H9 (cell line): ENCODE data around the gene IFT25. TPM values are rescaled to one million over a fixed set of nuclear protein-coding genes. Genes with fewer than 3 reads are reported as not detected.

Source experiments
- DNase-seq: peaks from one replicate; pipeline ENCODE4 v3.0.0-alpha.2; 2017
- H2AFZ ChIP-seq: one replicate; pipeline ENCODE4 v1.6.1; 2013; ENCODE audit warnings: mild to moderate bottlenecking, low read length, control low read depth, moderate library complexity
- H2AK5ac ChIP-seq: 2 replicates; pipeline ENCODE4 v1.6.1; 2013; ENCODE audit warnings: low read length, control low read depth, mixed read lengths; ENCODE audit not compliant: insufficient read length
- H2BK120ac ChIP-seq: one replicate; pipeline ENCODE4 v1.6.1; 2013; ENCODE audit warnings: low read depth, mild to moderate bottlenecking, low read length, control low read depth, inconsistent platforms; ENCODE audit not compliant: poor library complexity, severe bottlenecking
- H2BK12ac ChIP-seq: 2 replicates; pipeline ENCODE4 v1.6.1; 2013; ENCODE audit warnings: low read length, control low read depth, mixed read lengths, low read depth; ENCODE audit not compliant: insufficient read length
- H2BK15ac ChIP-seq: 2 replicates; pipeline ENCODE4 v1.6.1; 2013; ENCODE audit warnings: low read depth, low read length, control low read depth
- H2BK20ac ChIP-seq: one replicate; pipeline ENCODE4 v1.6.1; 2013; ENCODE audit warnings: low read depth, mild to moderate bottlenecking, low read length, control low read depth, inconsistent platforms; ENCODE audit not compliant: poor library complexity, severe bottlenecking
- H2BK5ac ChIP-seq: 2 replicates; pipeline ENCODE4 v1.6.1; 2013; ENCODE audit warnings: low read length, control low read depth, mixed read lengths; ENCODE audit not compliant: insufficient read length
- H3K14ac ChIP-seq: 2 replicates; pipeline ENCODE4 v1.6.1; 2013; ENCODE audit warnings: low read length, control low read depth; ENCODE audit not compliant: insufficient read depth
- H3K18ac ChIP-seq: 2 replicates; pipeline ENCODE4 v1.6.1; 2013; ENCODE audit warnings: low read depth, mild to moderate bottlenecking, mixed read lengths, low read length, control low read depth; ENCODE audit not compliant: insufficient read length
- H3K23ac ChIP-seq: 2 replicates; pipeline ENCODE4 v1.6.1; 2013; ENCODE audit warnings: low read length, control low read depth, mixed read lengths, low read depth; ENCODE audit not compliant: insufficient read length
- H3K23me2 ChIP-seq: 2 replicates; pipeline ENCODE4 v1.6.1; 2013; ENCODE audit warnings: low read depth, mild to moderate bottlenecking, mixed read lengths, low read length, control low read depth; ENCODE audit not compliant: insufficient read length, poor library complexity, severe bottlenecking
- H3K27ac ChIP-seq: 2 replicates; pipeline ENCODE4 v1.5.1; 2013; ENCODE audit warnings: low read length, control low read depth, mixed read lengths, low read depth; ENCODE audit not compliant: insufficient read length
- H3K27me3 ChIP-seq: 2 replicates; pipeline ENCODE4 v1.6.1; 2013; ENCODE audit warnings: low read length, control low read depth, inconsistent platforms; ENCODE audit not compliant: insufficient read depth
- H3K4ac ChIP-seq: 2 replicates; pipeline ENCODE4 v1.6.1; 2013; ENCODE audit warnings: low read depth, mild to moderate bottlenecking, control low read depth, inconsistent platforms, low read length, moderate library complexity
- H3K4me1 ChIP-seq: 2 replicates; pipeline ENCODE4 v1.6.1; 2013; ENCODE audit warnings: low read length, control low read depth, inconsistent platforms; ENCODE audit not compliant: insufficient read depth
- H3K4me2 ChIP-seq: 2 replicates; pipeline ENCODE4 v1.6.1; 2013; ENCODE audit warnings: low read length, control low read depth, mixed read lengths; ENCODE audit not compliant: insufficient read length, insufficient read depth
- H3K56ac ChIP-seq: 2 replicates; pipeline ENCODE4 v1.6.1; 2013; ENCODE audit warnings: low read depth, mild to moderate bottlenecking, mixed read lengths, low read length, control low read depth; ENCODE audit not compliant: insufficient read length
- H3K79me1 ChIP-seq: 2 replicates; pipeline ENCODE4 v1.6.1; 2013; ENCODE audit warnings: low read depth, mild to moderate bottlenecking, moderate library complexity, low read length, control low read depth, inconsistent platforms; ENCODE audit not compliant: insufficient read depth, poor library complexity, severe bottlenecking
- H3K79me2 ChIP-seq: 2 replicates; pipeline ENCODE4 v1.6.1; 2013; ENCODE audit warnings: low read length, control low read depth, inconsistent platforms; ENCODE audit not compliant: insufficient read depth
- H3K9ac ChIP-seq: 2 replicates; pipeline ENCODE4 v1.6.1; 2013; ENCODE audit warnings: low read length, control low read depth, mixed read lengths; ENCODE audit not compliant: insufficient read length; ENCODE audit errors: extremely low read depth
- H3K9me3 ChIP-seq: one replicate; pipeline ENCODE4 v1.6.1; 2013; ENCODE audit warnings: low read depth, low read length, inconsistent platforms; ENCODE audit not compliant: control insufficient read depth
- H3T11ph ChIP-seq: one replicate; pipeline ENCODE4 v1.6.1; 2013; ENCODE audit warnings: mild to moderate bottlenecking, low read length, control low read depth, inconsistent platforms
- H4K20me1 ChIP-seq: one replicate; pipeline ENCODE4 v1.6.1; 2013; ENCODE audit not compliant: control insufficient read depth, insufficient read length, insufficient read depth
- H4K5ac ChIP-seq: 2 replicates; pipeline ENCODE4 v1.6.1; 2013; ENCODE audit warnings: low read depth, mild to moderate bottlenecking, mixed read lengths, low read length, control low read depth; ENCODE audit not compliant: insufficient read length
- H4K8ac ChIP-seq: replicated peaks from 2 replicates; pipeline ENCODE4 v1.6.1; 2013; ENCODE audit warnings: low read length, control low read depth, mixed read lengths, low read depth; ENCODE audit not compliant: insufficient read length
- H4K91ac ChIP-seq: 2 replicates; pipeline ENCODE4 v1.6.1; 2013; ENCODE audit warnings: low read depth, mild to moderate bottlenecking, moderate library complexity, mixed read lengths, low read length, control low read depth; ENCODE audit not compliant: insufficient read length
- H3K27ac Mint-ChIP-seq, 3 experiments: 2 replicates in 2 of 3; 3 replicates in 1 of 3; pipeline ENCODE4 v1.8.0; 2020 to 2021; ENCODE audit warnings: mixed read lengths in 3 of 3, mild to moderate bottlenecking in 1 of 3, moderate library complexity in 1 of 3
- H3K27me3 Mint-ChIP-seq: 2 replicates; pipeline ENCODE4 v1.8.0; 2021; ENCODE audit warnings: low read depth, mild to moderate bottlenecking, moderate library complexity, mixed read lengths
- H3K36me3 Mint-ChIP-seq, 3 experiments: 2 replicates in 2 of 3; 3 replicates in 1 of 3; pipeline ENCODE4 v1.8.0; 2020 to 2021; ENCODE audit warnings: low read depth in 3 of 3, mixed read lengths in 3 of 3; ENCODE audit not compliant: insufficient read depth in 1 of 3
- H3K4me1 Mint-ChIP-seq, 2 experiments: 2 replicates each; pipeline ENCODE4 v1.8.0; 2020; ENCODE audit warnings: mixed read lengths in 2 of 2
- H3K4me3 Mint-ChIP-seq, 2 experiments: 2 replicates in 1 of 2; 3 replicates in 1 of 2; pipeline ENCODE4 v1.8.0; 2020 to 2021; ENCODE audit warnings: mild to moderate bottlenecking in 2 of 2, mixed read lengths in 2 of 2, moderate library complexity in 1 of 2
- H3K9me3 Mint-ChIP-seq, 2 experiments: 2 replicates in 1 of 2; 3 replicates in 1 of 2; pipeline ENCODE4 v1.8.0; 2020; ENCODE audit warnings: mild to moderate bottlenecking in 2 of 2, mixed read lengths in 2 of 2, moderate library complexity in 1 of 2
- CTCF ChIP-seq: fragments of 200-600 bp; sonication (generic); conservative IDR thresholded peaks from 3 replicates; pipeline ENCODE4 v1.8.0; 2021; ENCODE audit warnings: antibody characterized with exemption, mild to moderate bottlenecking
- WGBS: extraction: QIAGEN DNeasy Blood & Tissue Kit; methylation state at CpG from one replicate; pipeline ENCODE4 v1.1.7; 2013; ENCODE audit warnings: missing lambda C conversion rate, low lambda C conversion rate, mixed read lengths; ENCODE audit not compliant: insufficient read length; ENCODE audit errors: extremely low coverage; 5-methylcytosine and 5-hydroxymethylcytosine counted together
- total RNA-seq: library from RNA; stranded (reverse); gene quantifications from 2 replicates; pipeline ENCODE4 v1.2.1, GENCODE V29; 2021

The IFT25 gene
- total RNA-seq, 1 experiment from 2014 or later, result 36.8 TPM

- Mint-ChIP-seq H3K27me3 (no peaks in the 10 kb centered on the region), H3K36me3 (peaks cover 20 to 62% (median 57%) of the 10 kb centered on the region in 3 experiments; a peak in 6 of 7 replicates), H3K4me3 (no peak overlapping the region), H3K27ac (no peak overlapping the region), H3K4me1 (peaks cover 6 to 10% of the 10 kb centered on the region in 2 experiments), H3K9me3 (no peaks in the 10 kb centered on the region)
- no peak overlapping the region for H2BK5ac ChIP-seq
- H3K79me2 ChIP-seq, result no peaks in the 10 kb centered on the region
- WGBS, result no CpG with 5 or more reads among the region's 7 CpGs
- H3K23ac ChIP-seq, result no peak overlapping the region
- H4K8ac ChIP-seq, result no peak overlapping the region
- H4K91ac ChIP-seq, result no peak overlapping the region
- no peak overlapping the region for H2AK5ac ChIP-seq
- H4K5ac ChIP-seq, result no peak overlapping the region
- TF ChIP-seq CTCF, result no peak
- no peak overlapping the region for H2BK15ac ChIP-seq
- no peaks in the 10 kb centered on the region for H3K23me2 ChIP-seq
- H2BK120ac ChIP-seq, result no peak overlapping the region
- H3K14ac ChIP-seq, result no peak overlapping the region
- no peak overlapping the region for H3K4ac ChIP-seq
- no peaks in the 10 kb centered on the region for H4K20me1 ChIP-seq
- H3T11ph ChIP-seq, result no peak overlapping the region
- no peak overlapping the region for H3K9ac ChIP-seq
- H3K18ac ChIP-seq, result no peak overlapping the region
- no peaks in the 10 kb centered on the region for H3K9me3 ChIP-seq
- H3K4me1 ChIP-seq, result 0 out of 2 replicates have a peak, but pooled peaks cover 2% of the 10 kb centered on the region
- no peak overlapping the region for H3K56ac ChIP-seq
- H3K27ac ChIP-seq, result no peak overlapping the region
- H3K27me3 ChIP-seq, result no peaks in the 10 kb centered on the region
- no peak overlapping the region for H3K4me2 ChIP-seq
- no peak overlapping the region for H2AFZ ChIP-seq
- no peak overlapping the region for H2BK20ac ChIP-seq
- no peak for DNase-seq
- H2BK12ac ChIP-seq, result no peak overlapping the region
- no peaks in the 10 kb centered on the region for H3K79me1 ChIP-seq
Observed at GRCh38 chr1:53967409-53968124, 22.1 kb upstream of the IFT25 start.
